Posterior vena cava (tissue), 2 donors: Measurements from ENCODE around the gene NID2. TPM values are rescaled to one million over a fixed set of nuclear protein-coding genes. Genes with fewer than 3 reads are reported as not detected.
A peak's percentile ranks its signal among the peaks of the same experiment; 100 is the strongest.

Experiments
- DNase-seq: peaks from one replicate; pipeline ENCODE4 v3.0.0-alpha.2; 2020; ENCODE audit warnings: low spot score
- intact Hi-C, 2 donors: fragments of 100-400 bp; cut with DNase I; formaldehyde crosslinking; loops; one replicate each; pipeline versions ENCODE4 v1.14.1 to v1.14.2; 2022 to 2023
- long read RNA-seq, 2 donors: library from polyadenylated mRNA; unstranded; transcript quantifications; one replicate each; pipeline ENCODE4 v2.0.0, GENCODE V29; 2020 to 2021
- total RNA-seq, 2 donors: library from RNA; stranded (reverse); fragmentation: NEBNext Ultra II Directional; extraction: Animal tissue kit (Norgen Biotek cat#: 25700); gene quantifications; one replicate each; pipeline ENCODE4 v1.2.1, GENCODE V29; 2021
- donor health status: DM: yes; HTN: yes; CAD: no.
- donor health status: DM: yes; HTN: yes; CAD: no.

NID2 gene
- total RNA-seq: 10 to 100 TPM; 49.8 to 56.9 TPM
- long read RNA-seq, donor 1, full-length matches to known transcripts: 3 of 12 reads
- long read RNA-seq, donor 1, partial matches to known transcripts: 7 of 12 reads
- long read RNA-seq, donor 1, other reads (novel, unspliced or antisense): 2 of 12 reads
- long read RNA-seq, donor 2, partial matches to known transcripts: 9 of 12 reads
- long read RNA-seq, donor 2, other reads (novel, unspliced or antisense): 2 of 12 reads

- peak; percentile 95 for DNase-seq
- intact Hi-C loops: no loop called here
Observed at GRCh38 chr14:52068615-52069306, at the start of gene NID2. NID2 (minus strand) TSS chr14:52069059; CDS start chr14:52068994, 65 bp downstream.

GRCh38 chr14:52117111-52117832, 48.4 kb upstream of the NID2 start:
- intact Hi-C loops: loop anchor here in 1 of 2 donors (10.0 kb wide), 1 partner anchor 112 kb away; no protein-coding TSS in a partner anchor
- no peak for DNase-seq

GRCh38 chr14:52115286-52115685, 46.4 kb upstream of the NID2 start:
- intact Hi-C loops: loop anchor here in 1 of 2 donors (10.0 kb wide), 1 partner anchor 110 kb away; no protein-coding TSS in a partner anchor
- no peak for DNase-seq

- no peak for DNase-seq
- intact Hi-C loops: loop anchor here in 1 of 2 donors (10.0 kb wide), 1 partner anchor 108 kb away; no protein-coding TSS in a partner anchor
Observed at GRCh38 chr14:52112336-52113018, 43.6 kb upstream of the NID2 start.

- no peak for DNase-seq
- intact Hi-C loops: loop anchor here in 1 of 2 donors (10.0 kb wide), 1 partner anchor 107 kb away; no protein-coding TSS in a partner anchor
Observed at GRCh38 chr14:52111583-52111982, 42.7 kb upstream of the NID2 start.

- intact Hi-C loops: loop anchor here in 1 of 2 donors (10.0 kb wide), 1 partner anchor 106 kb away; no protein-coding TSS in a partner anchor
- DNase-seq: no peak
Observed at GRCh38 chr14:52110441-52111086, 41.7 kb upstream of the NID2 start.

GRCh38 chr14:52108823-52109222, 40.0 kb upstream of the NID2 start:
- intact Hi-C loops: no loop called here
- DNase-seq: no peak

GRCh38 chr14:52106840-52107239, 38.0 kb upstream of the NID2 start:
- no peak for DNase-seq
- intact Hi-C loops: no loop called here

- intact Hi-C loops: no loop called here
- DNase-seq: no peak
Observed at GRCh38 chr14:52103416-52103815, 34.6 kb upstream of the NID2 start.

- DNase-seq: no peak
- intact Hi-C loops: no loop called here
Observed at GRCh38 chr14:52095794-52096193, 26.9 kb upstream of the NID2 start.

GRCh38 chr14:52095336-52095735, 26.5 kb upstream of the NID2 start:
- no peak for DNase-seq
- intact Hi-C loops: no loop called here

GRCh38 chr14:52094546-52095271, 25.9 kb upstream of the NID2 start:
- intact Hi-C loops: no loop called here
- DNase-seq: no peak

- intact Hi-C loops: no loop called here
- no peak for DNase-seq
Observed at GRCh38 chr14:52091928-52092327, 23.1 kb upstream of the NID2 start.

- intact Hi-C loops: no loop called here
- no peak for DNase-seq
Observed at GRCh38 chr14:52090936-52091335, 22.1 kb upstream of the NID2 start.

GRCh38 chr14:52089218-52089617, 20.4 kb upstream of the NID2 start:
- intact Hi-C loops: no loop called here
- no peak for DNase-seq

- intact Hi-C loops: no loop called here
- no peak for DNase-seq
Observed at GRCh38 chr14:52086711-52087110, 17.9 kb upstream of the NID2 start.

- no peak for DNase-seq
- intact Hi-C loops: no loop called here
Observed at GRCh38 chr14:52082903-52083302, 14.0 kb upstream of the NID2 start.

- intact Hi-C loops: no loop called here
- no peak for DNase-seq
Observed at GRCh38 chr14:52081964-52082363, 13.1 kb upstream of the NID2 start.
